Mesothelial cell of epicardium (in vitro differentiated cells): ENCODE data around the gene KIRREL3. TPM values are rescaled to one million over a fixed set of nuclear protein-coding genes. Genes with fewer than 3 reads are reported as not detected.

Experiments used
- DNase-seq, 2 experiments: peaks; one replicate each; pipeline ENCODE4 v3.0.0; 2021; ENCODE audit warnings: low spot score in 2 of 2; ENCODE audit not compliant: unreplicated experiment in 2 of 2
- H3K27ac Mint-ChIP-seq: 2 replicates; pipeline ENCODE4 v1.8.0; 2021; ENCODE audit warnings: mixed read lengths
- H3K27me3 Mint-ChIP-seq: 2 replicates; pipeline ENCODE4 v1.8.0; 2021; ENCODE audit warnings: low read depth, mixed read lengths
- H3K36me3 Mint-ChIP-seq: 2 replicates; pipeline ENCODE4 v1.8.0; 2021; ENCODE audit warnings: mixed read lengths
- H3K4me1 Mint-ChIP-seq: 2 replicates; pipeline ENCODE4 v1.8.0; 2021; ENCODE audit warnings: mixed read lengths
- H3K4me3 Mint-ChIP-seq: 2 replicates; pipeline ENCODE4 v1.8.0; 2021; ENCODE audit warnings: mild to moderate bottlenecking, moderate library complexity, mixed read lengths
- H3K9me3 Mint-ChIP-seq: 2 replicates; pipeline ENCODE4 v1.8.0; 2021; ENCODE audit warnings: mixed read lengths
- CTCF ChIP-seq: fragments of 200-600 bp; sonication (generic); IDR thresholded peaks from one replicate; pipeline ENCODE4 v1.5.0; 2021; ENCODE audit warnings: antibody characterized with exemption; ENCODE audit not compliant: unreplicated experiment
- total RNA-seq: library from RNA; stranded (reverse); gene quantifications from 3 replicates; pipeline ENCODE4 v1.2.1, GENCODE V29; 2021

Gene KIRREL3
- total RNA-seq, 1 donor from 2014 or later, result 0.31 TPM

GRCh38 chr11:126624506-126624905, 376.1 kb downstream of the KIRREL3 start:
- no peaks in the 10 kb centered on the region for H3K36me3 Mint-ChIP-seq
- no peak for DNase-seq
- TF ChIP-seq CTCF, result no peak
- peaks cover 3% of the 10 kb centered on the region for H3K4me1 Mint-ChIP-seq
- H3K27ac Mint-ChIP-seq, result no peak overlapping the region
- H3K27me3 Mint-ChIP-seq, result peaks cover 65% of the 10 kb centered on the region
- peaks cover 4% of the 10 kb centered on the region for H3K9me3 Mint-ChIP-seq
- H3K4me3 Mint-ChIP-seq, result no peak overlapping the region

DNA sequence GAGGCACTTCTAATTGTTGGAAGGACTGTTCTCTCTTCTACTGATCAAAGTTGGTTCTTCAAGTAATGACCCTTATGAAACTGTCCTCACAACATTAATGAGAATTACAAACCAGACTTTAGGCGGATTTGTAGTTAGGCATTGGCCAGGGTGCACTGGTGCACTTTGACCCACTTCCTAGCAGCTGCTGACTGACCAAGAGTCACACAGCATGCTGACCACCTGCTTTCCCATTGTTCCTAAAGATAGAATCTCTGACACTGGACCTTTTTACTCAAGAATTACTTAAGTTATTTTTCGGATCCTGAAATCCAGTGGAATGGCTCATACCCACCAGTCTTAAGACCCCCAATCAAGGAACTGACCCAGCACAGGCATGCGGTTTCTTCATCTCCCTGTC, 381.1 kb downstream of the KIRREL3 start:
- peaks cover 4% of the 10 kb centered on the region for H3K9me3 Mint-ChIP-seq
- TF ChIP-seq CTCF, result no peak
- no peak overlapping the region for H3K4me3 Mint-ChIP-seq
- H3K4me1 Mint-ChIP-seq, result peaks cover 8% of the 10 kb centered on the region
- DNase-seq, result no peak
- H3K27me3 Mint-ChIP-seq, result peaks cover 74% of the 10 kb centered on the region
- no peak overlapping the region for H3K27ac Mint-ChIP-seq
- H3K36me3 Mint-ChIP-seq, result no peaks in the 10 kb centered on the region

- no peak overlapping the region for H3K4me3 Mint-ChIP-seq
- H3K27ac Mint-ChIP-seq, result no peak overlapping the region
- peaks cover 4% of the 10 kb centered on the region for H3K9me3 Mint-ChIP-seq
- no peak for TF ChIP-seq CTCF
- H3K4me1 Mint-ChIP-seq, result peaks cover 7% of the 10 kb centered on the region
- peaks cover 88% of the 10 kb centered on the region for H3K27me3 Mint-ChIP-seq
- DNase-seq, result no peak
- H3K36me3 Mint-ChIP-seq, result no peaks in the 10 kb centered on the region
These were observed 384.7 kb downstream of the KIRREL3 start for GRCh38 chr11:126615845-126616244.

GRCh38 chr11:126613272-126613671, 387.3 kb downstream of the KIRREL3 start:
- peaks cover 85% of the 10 kb centered on the region for H3K27me3 Mint-ChIP-seq

DNA sequence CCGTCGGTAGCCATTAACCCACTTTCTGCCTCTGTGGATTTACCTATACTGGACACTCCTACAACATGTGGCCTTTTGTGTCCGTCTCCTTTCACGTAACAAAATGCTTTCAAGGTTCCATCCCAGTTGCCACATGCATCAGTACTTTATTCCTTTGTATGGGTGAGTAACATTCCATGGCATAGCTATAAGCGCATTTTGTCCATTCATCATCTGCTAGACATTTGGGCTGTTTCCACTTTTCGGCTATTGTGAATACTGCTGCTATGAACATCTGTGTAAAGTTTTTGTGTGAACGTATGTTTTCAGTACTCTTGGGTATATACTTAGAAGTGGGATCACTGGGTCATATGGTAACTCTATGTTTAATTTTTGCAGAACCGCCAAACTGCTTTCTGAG, 387.9 kb downstream of the KIRREL3 start:
- Mint-ChIP-seq H3K27ac (no peak overlapping the region), H3K27me3 (peaks cover 79% of the 10 kb centered on the region), H3K36me3 (no peaks in the 10 kb centered on the region), H3K4me1 (peaks cover 24% of the 10 kb centered on the region), H3K9me3 (no peaks in the 10 kb centered on the region), H3K4me3 (no peak overlapping the region)
- TF ChIP-seq CTCF, result no peak
- no peak for DNase-seq

More at GRCh38 chr11:126613272-126613671, 387.3 kb downstream of the KIRREL3 start:
- no peaks in the 10 kb centered on the region for H3K9me3 Mint-ChIP-seq
- no peak overlapping the region for H3K4me3 Mint-ChIP-seq
- no peak for TF ChIP-seq CTCF
- no peak overlapping the region for H3K27ac Mint-ChIP-seq
- peaks cover 20% of the 10 kb centered on the region for H3K4me1 Mint-ChIP-seq
- no peaks in the 10 kb centered on the region for H3K36me3 Mint-ChIP-seq
- no peak for DNase-seq

DNA sequence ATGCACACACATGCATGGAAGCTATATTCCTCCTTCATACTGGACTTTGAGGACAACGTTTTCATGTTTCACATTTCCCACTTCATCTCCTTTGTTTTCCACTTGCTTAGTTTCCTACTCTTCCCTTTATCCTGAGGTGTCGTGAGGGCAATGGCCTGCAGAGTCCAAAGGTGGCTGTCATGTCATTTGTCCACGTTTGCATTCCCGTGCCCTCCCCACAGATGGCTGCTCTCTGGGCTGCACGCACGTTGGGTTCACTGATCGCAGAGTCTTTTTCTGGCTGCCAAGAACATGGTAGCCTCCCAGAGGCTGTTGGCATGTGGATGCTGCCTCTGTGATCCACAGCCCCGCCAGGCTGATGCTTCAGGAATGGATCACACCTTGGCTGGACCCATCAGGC, 389.1 kb downstream of the KIRREL3 start:
- H3K36me3 Mint-ChIP-seq, result no peaks in the 10 kb centered on the region

More for the DNA sequence above, 389.1 kb downstream of the KIRREL3 start:
- Mint-ChIP-seq H3K4me3 (no peak overlapping the region), H3K4me1 (peaks cover 36% of the 10 kb centered on the region), H3K27ac (no peak overlapping the region), H3K27me3 (peaks cover 83% of the 10 kb centered on the region), H3K9me3 (no peaks in the 10 kb centered on the region)
- no peak for DNase-seq
- TF ChIP-seq CTCF, result no peak
